HCT116 (cell line): ENCODE measurements around the gene FCN1. TPM values are rescaled to one million over a fixed set of nuclear protein-coding genes. Genes with fewer than 3 reads are reported as not detected.

Experiments
- ATAC-seq: fragments of 200-7000 bp; cut with Tn5 transposase; 2 replicates; pipeline ENCODE4 v1.9.1; 2020; ENCODE audit warnings: mild to moderate bottlenecking, moderate library complexity
- BruUV-seq: library from RNA; stranded (reverse); fragments of 400-500 nt; replicated peaks from 2 replicates; lab custom pipeline; 2021; lab: Mats Ljungman, UMichigan
- CTCF ChIA-PET: fragments of 300-600 bp; sonication (Branson Sonifier 250); formaldehyde crosslinking; loops from one replicate; lab custom pipeline; 2021; ENCODE audit warnings: antibody characterized with exemption; lab: Charles Lee
- POLR2A ChIA-PET: fragments of 300-600, 350-600 bp; sonication (Branson Sonifier 250); formaldehyde crosslinking; loops from one replicate; lab custom pipeline; 2021; ENCODE audit warnings: antibody characterized with exemption; lab: Charles Lee
- RAD21 ChIA-PET, 2 experiments: fragments of 300-600 bp; sonication (Branson Sonifier 250); formaldehyde crosslinking; loops; one replicate each; lab custom pipeline; 2023; ENCODE audit warnings: low total read pairs in 2 of 2; ENCODE audit not compliant: uncharacterized antibody in 2 of 2, unreplicated experiment in 2 of 2, low non-redundant PET in 1 of 2; lab: Charles Lee
- DNase-seq: peaks from one replicate; pipeline ENCODE4 v3.0.0-alpha.2; 2010; ENCODE audit warnings: low read depth, low spot score
- H2AFZ ChIP-seq: fragments of 200-600 bp; shearing (Covaris generic), sonication (generic); 2 replicates; pipeline ENCODE4 v1.6.1; 2017; ENCODE audit warnings: low read depth, mixed run types, mixed read lengths, antibody characterized with exemption, low read length; ENCODE audit not compliant: poor library complexity, severe bottlenecking
- H3K27ac ChIP-seq: 2 replicates; pipeline ENCODE4 v1.5.1; 2012; ENCODE audit warnings: low read depth, low read length
- H3K27me3 ChIP-seq: fragments of 200-600 bp; sonication (generic); 2 replicates; pipeline ENCODE4 v1.6.1; 2016; ENCODE audit warnings: mixed run types, low read length, mixed read lengths; ENCODE audit not compliant: insufficient read depth
- H3K36me3 ChIP-seq, 2 experiments: fragments of 200-500 bp in 1 of 2; fragments of 200-600 bp in 1 of 2; sonication (Bioruptor generic) in 1 of 2; sonication (generic) in 1 of 2; 2 replicates each; pipeline versions ENCODE4 v1.5.1 to v1.6.1; 2014 to 2016; ENCODE audit warnings: low read length in 2 of 2, inconsistent platforms in 1 of 2, mixed read lengths in 1 of 2, mixed run types in 1 of 2; ENCODE audit not compliant: insufficient read depth in 2 of 2, control insufficient read depth in 1 of 2
- H3K4me1 ChIP-seq, 2 experiments: fragments of 200-600 bp in 1 of 2; sonication (generic) in 1 of 2; 2 replicates each; pipeline versions ENCODE4 v1.5.1 to v1.6.1; 2012 to 2017; ENCODE audit warnings: low read length in 2 of 2, inconsistent platforms in 1 of 2, mild to moderate bottlenecking in 1 of 2, mixed read lengths in 1 of 2, mixed run types in 1 of 2, moderate library complexity in 1 of 2; ENCODE audit not compliant: insufficient read depth in 2 of 2, control insufficient read depth in 1 of 2
- H3K4me2 ChIP-seq: fragments of 200-600 bp; sonication (generic); 2 replicates; pipeline ENCODE4 v1.6.1; 2017; ENCODE audit warnings: mixed run types, low read length, mixed read lengths
- H3K4me3 ChIP-seq, 2 experiments: fragments of 200-600 bp in 1 of 2; sonication (generic) in 1 of 2; replicated peaks in 1 of 2; 2 replicates each; pipeline ENCODE4 v1.5.1; 2011 to 2016; ENCODE audit warnings: low read length in 2 of 2, control low read depth in 1 of 2, low read depth in 1 of 2, mild to moderate bottlenecking in 1 of 2, mixed read lengths in 1 of 2, mixed run types in 1 of 2
- H3K79me2 ChIP-seq: fragments of 200-600 bp; sonication (generic); 2 replicates; pipeline ENCODE4 v1.6.1; 2017; ENCODE audit warnings: mild to moderate bottlenecking, mixed run types, low read length, moderate library complexity, mixed read lengths; ENCODE audit not compliant: insufficient read depth
- H3K9ac ChIP-seq: fragments of 200-600 bp; sonication (generic); 2 replicates; pipeline ENCODE4 v1.6.1; 2016; ENCODE audit warnings: low read length, mixed read lengths
- H3K9me2 ChIP-seq: fragments of 200-600 bp; sonication (generic), shearing (Covaris generic); 2 replicates; pipeline ENCODE4 v1.6.1; 2017; ENCODE audit warnings: mixed run types, mild to moderate bottlenecking, moderate library complexity; ENCODE audit not compliant: insufficient read depth
- H3K9me3 ChIP-seq, 2 experiments: fragments of 200-500 bp in 1 of 2; fragments of 200-600 bp in 1 of 2; sonication (Bioruptor generic) in 1 of 2; sonication (generic) in 1 of 2; 2 replicates each; pipeline ENCODE4 v1.6.1; 2014 to 2017; ENCODE audit warnings: low read length in 2 of 2, mixed read lengths in 2 of 2, inconsistent platforms in 1 of 2, low read depth in 1 of 2, mild to moderate bottlenecking in 1 of 2, mixed run types in 1 of 2, moderate library complexity in 1 of 2; ENCODE audit not compliant: control insufficient read depth in 1 of 2, insufficient read depth in 1 of 2
- H4K20me1 ChIP-seq: fragments of 200-600 bp; sonication (generic), shearing (Covaris generic); 2 replicates; pipeline ENCODE4 v1.6.1; 2017; ENCODE audit warnings: mixed run types, mild to moderate bottlenecking, moderate library complexity; ENCODE audit not compliant: insufficient read depth
- CBX3 ChIP-seq: IDR thresholded peaks from 2 replicates; pipeline ENCODE4 v1.6.1; 2012; ENCODE audit warnings: low read depth
- CEBPB ChIP-seq: IDR thresholded peaks from 2 replicates; pipeline ENCODE4 v1.6.1; 2012; ENCODE audit warnings: low read depth
- EGR1 ChIP-seq: IDR thresholded peaks from 2 replicates; pipeline ENCODE4 v1.6.1; 2012; ENCODE audit warnings: low read depth
- ELF1 ChIP-seq: IDR thresholded peaks from 2 replicates; pipeline ENCODE4 v1.6.1; 2012; ENCODE audit warnings: low read depth, borderline replicate concordance
- EZH2 ChIP-seq: fragments of 200-600 bp; sonication (generic); IDR thresholded peaks from 2 replicates; pipeline ENCODE4 v1.6.1; 2017; ENCODE audit warnings: antibody characterized with exemption, mixed run types
- FOSL1 ChIP-seq: IDR thresholded peaks from 2 replicates; pipeline ENCODE4 v1.6.1; 2012; ENCODE audit warnings: low read depth
- RAD21 ChIP-seq: IDR thresholded peaks from 2 replicates; pipeline ENCODE4 v1.6.1; 2012; ENCODE audit warnings: low read depth, mild to moderate bottlenecking
- REST ChIP-seq: IDR thresholded peaks from 2 replicates; pipeline ENCODE4 v1.6.1; 2012; ENCODE audit warnings: low read depth
- SIN3A ChIP-seq: IDR thresholded peaks from 2 replicates; pipeline ENCODE4 v1.6.1; 2012; ENCODE audit warnings: low read depth
- SRF ChIP-seq: IDR thresholded peaks from 2 replicates; pipeline ENCODE4 v1.6.1; 2012; ENCODE audit warnings: low read depth
- TCF7L2 ChIP-seq: IDR thresholded peaks from 2 replicates; pipeline ENCODE4 v1.7.0; 2011; ENCODE audit warnings: borderline replicate concordance, inconsistent platforms; ENCODE audit not compliant: insufficient read depth, insufficient read length; ENCODE audit errors: extremely low read depth
- ZFX ChIP-seq: fragments of 450-650 bp; IDR thresholded peaks from 2 replicates; pipeline ENCODE4 v1.6.1; 2017
- intact Hi-C: fragments of 100-400 bp; cut with micrococcal nuclease; formaldehyde crosslinking; loops from 2 replicates; pipeline ENCODE4 v1.10.0; 2022
- total RNA-seq: library from RNA; stranded (reverse); gene quantifications from one replicate; pipeline ENCODE4 v1.2.1, GENCODE V29; 2021; ENCODE audit not compliant: unreplicated experiment

FCN1 gene
- total RNA-seq, 1 experiment from 2014 or later, result not detected

GRCh38 chr9:134935056-134935640 is 17.4 kb upstream of the FCN1 start:
- no peaks in the 10 kb centered on the region for H3K9me3 ChIP-seq
- no TSS peak for BruUV-seq
- peaks cover 3% of the 10 kb centered on the region; the same call in 1 of the 2 replicates for H3K27me3 ChIP-seq
- no peak overlapping the region for H3K27ac ChIP-seq
- TF ChIP-seq SIN3A (no peak), RAD21 (no peak), TCF7L2 (no peak), FOSL1 (no peak), ZFX (no peak), SRF (no peak), CBX3 (no peak), EGR1 (no peak), EZH2 (no peak), CEBPB (no peak), ELF1 (no peak), REST (no peak)
- H3K9me2 ChIP-seq, result no peaks in the 10 kb centered on the region
- POLR2A ChIA-PET, result no interaction called here
- no peaks in the 10 kb centered on the region for H3K36me3 ChIP-seq
- CTCF ChIA-PET, result no interaction called here
- H3K9ac ChIP-seq, result no peak overlapping the region
- no peaks in the 10 kb centered on the region for H3K4me1 ChIP-seq
- H4K20me1 ChIP-seq, result no peaks in the 10 kb centered on the region
- DNase-seq (no peak), ATAC-seq (no peak)
- H2AFZ ChIP-seq, result no peak overlapping the region
- H3K79me2 ChIP-seq, result no peaks in the 10 kb centered on the region
- H3K4me2 ChIP-seq, result no peak overlapping the region
- intact Hi-C loops, result no loop called here
- no peak overlapping the region for H3K4me3 ChIP-seq
- RAD21 ChIA-PET, result no interaction called here
